Measurements from ENCODE around the gene CNOT2.
A peak's percentile ranks its signal among the peaks of the same experiment; 100 is the strongest.
"Not testable (repeated sequence)": the region's sequence is repeated elsewhere in the genome, so short reads cannot be mapped to it uniquely, and the experiment has no call there.

The CNOT2 gene

DNA sequence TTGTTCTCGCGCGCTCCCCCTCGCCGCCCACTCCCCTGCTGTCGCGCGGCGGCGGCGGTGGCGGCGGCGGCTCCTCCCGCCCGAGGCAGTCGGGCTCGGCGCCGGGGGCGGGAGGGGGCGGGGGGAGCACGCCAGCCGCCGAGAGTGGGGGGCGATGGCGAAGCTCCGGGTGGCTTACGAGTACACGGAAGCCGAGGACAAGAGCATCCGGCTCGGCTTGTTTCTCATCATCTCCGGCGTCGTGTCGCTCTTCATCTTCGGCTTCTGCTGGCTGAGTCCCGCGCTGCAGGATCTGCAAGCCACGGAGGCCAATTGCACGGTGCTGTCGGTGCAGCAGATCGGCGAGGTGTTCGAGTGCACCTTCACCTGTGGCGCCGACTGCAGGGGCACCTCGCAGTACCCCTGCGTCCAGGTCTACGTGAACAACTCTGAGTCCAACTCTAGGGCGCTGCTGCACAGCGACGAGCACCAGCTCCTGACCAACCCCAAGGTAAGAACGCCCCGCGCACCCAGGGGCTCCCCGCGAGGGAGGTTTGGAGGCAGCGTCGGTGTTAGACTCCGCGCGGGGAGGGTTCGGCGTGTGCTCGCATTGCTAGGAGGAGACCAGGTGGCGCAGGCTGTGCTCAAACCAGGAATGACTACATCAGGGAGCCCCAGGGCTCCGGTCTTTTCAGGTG is 123.5 kb downstream of the CNOT2 start:
- H3K9me3 Mint-ChIP-seq = no peaks in the 10 kb centered on the region
- peaks cover 22% of the 10 kb centered on the region for H3K4me1 Mint-ChIP-seq (ENCODE audit: low read depth)
- H3K27me3 Mint-ChIP-seq = peaks cover 31% of the 10 kb centered on the region
- H3K4me3 Mint-ChIP-seq = peak overlapping the region; percentile 71
- no peaks in the 10 kb centered on the region for H3K36me3 Mint-ChIP-seq (ENCODE audit: low read depth)
- intact Hi-C loops (cut with micrococcal nuclease) = loop anchor here (5.0 kb wide), 1 partner anchor 124 kb away; the partner anchor contains the start of gene CNOT2
- H3K27ac Mint-ChIP-seq = no peak overlapping the region

DNA sequence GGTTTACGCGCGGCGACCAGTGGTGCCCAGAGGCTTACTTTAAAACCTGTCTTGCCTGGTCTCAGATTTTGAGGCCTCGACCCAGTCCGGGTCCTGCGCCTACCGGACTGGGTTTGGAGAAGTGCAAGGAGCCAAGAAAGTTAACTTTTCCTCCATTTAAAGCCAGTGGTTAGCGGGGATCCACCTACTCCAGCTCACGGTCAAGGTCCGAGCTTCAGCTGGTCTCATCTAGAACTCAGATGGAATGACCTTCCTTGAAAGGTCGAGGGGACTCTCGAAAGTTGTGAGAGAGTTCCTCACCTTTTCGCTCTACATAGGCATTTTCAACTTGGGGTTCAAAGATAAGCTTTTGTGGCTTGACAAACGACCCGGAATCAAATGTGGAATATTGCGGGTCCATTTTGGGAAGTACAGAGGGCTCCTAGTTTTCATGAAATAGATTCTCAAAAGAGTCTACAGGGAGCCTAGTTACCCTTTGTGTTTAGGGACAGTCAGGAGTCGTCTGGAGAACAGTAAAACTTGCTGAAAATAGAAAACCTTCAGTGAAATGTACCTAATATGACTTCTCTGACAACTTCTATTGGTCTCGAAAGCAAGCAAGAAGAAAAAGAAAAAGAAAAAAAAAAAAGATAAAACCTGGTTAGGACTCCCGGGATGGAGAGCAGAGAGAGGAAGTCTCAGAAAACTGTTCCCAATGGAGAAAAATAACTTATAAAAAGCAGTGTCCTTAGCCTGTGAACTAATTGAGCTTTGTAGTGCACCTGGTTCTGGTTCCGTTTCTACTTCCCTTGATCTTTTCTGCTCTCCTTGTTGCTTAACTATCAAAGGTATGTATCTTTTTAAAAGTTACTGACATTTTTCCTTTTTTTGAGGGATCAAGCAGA is 124.3 kb downstream of the CNOT2 start:
- H3K4me1 Mint-ChIP-seq (ENCODE audit: low read depth) = peaks cover 22% of the 10 kb centered on the region
- H3K9me3 Mint-ChIP-seq = no peaks in the 10 kb centered on the region
- H3K27me3 Mint-ChIP-seq = peaks cover 27% of the 10 kb centered on the region
- H3K27ac Mint-ChIP-seq = no peak overlapping the region
- no peaks in the 10 kb centered on the region for H3K36me3 Mint-ChIP-seq (ENCODE audit: low read depth)
- intact Hi-C loops (cut with micrococcal nuclease) = loop anchor here (5.0 kb wide), 1 partner anchor 125 kb away; the partner anchor contains the start of gene CNOT2
- peak overlapping the region; percentile 71 for H3K4me3 Mint-ChIP-seq

DNA sequence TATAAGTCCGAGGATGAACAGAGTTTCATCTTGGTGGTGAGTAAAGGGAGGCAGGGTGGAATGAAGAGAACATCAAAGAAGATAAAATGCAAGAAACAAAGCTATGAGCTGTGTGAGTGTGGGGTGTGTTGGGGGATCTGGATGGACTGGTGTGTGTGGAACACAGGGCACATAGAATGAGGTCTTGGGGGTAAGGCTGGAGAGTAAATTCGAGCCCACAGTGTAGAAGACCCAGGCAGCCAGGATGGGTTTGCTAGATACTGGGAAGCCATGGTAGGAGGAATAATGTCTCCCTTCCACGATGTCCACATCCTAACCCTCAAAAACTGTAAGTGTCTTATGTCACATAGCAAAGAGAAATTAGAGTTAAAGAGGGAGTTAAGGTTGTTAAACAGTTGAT is 129.6 kb downstream of the CNOT2 start:
- H3K4me3 Mint-ChIP-seq = no peak overlapping the region
- peaks cover 1% of the 10 kb centered on the region for H3K27me3 Mint-ChIP-seq
- no peak overlapping the region for H3K27ac Mint-ChIP-seq
- no peaks in the 10 kb centered on the region for H3K9me3 Mint-ChIP-seq
- intact Hi-C loops (cut with micrococcal nuclease) = no loop called here
- no peaks in the 10 kb centered on the region for H3K36me3 Mint-ChIP-seq (ENCODE audit: low read depth)
- H3K4me1 Mint-ChIP-seq (ENCODE audit: low read depth) = no peaks in the 10 kb centered on the region

DNA sequence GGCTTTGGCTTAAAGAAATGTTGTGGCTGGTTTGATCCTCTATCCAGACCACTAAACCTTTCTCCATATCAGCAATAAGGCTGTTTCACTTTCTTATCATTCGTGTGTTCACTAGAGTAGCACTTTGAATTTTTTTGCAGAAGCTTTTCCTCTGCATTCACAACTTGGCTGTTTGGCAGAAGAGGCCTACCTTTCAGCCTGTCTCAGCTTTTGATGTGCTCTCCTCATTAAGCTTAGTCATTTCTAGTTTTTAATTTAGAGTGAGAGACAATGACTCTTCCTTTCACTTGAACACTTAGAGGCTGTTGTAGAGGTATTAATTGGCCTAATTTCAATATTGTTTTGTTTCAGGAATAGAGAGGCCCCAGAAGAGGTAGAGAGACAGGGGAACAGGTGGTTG is 136.6 kb downstream of the CNOT2 start:
- Mint-ChIP-seq H3K27me3 (no peaks in the 10 kb centered on the region), H3K4me3 (no peak overlapping the region), H3K27ac (no peak overlapping the region), H3K4me1 (ENCODE audit: low read depth) (no peaks in the 10 kb centered on the region), H3K9me3 (peaks cover 17% of the 10 kb centered on the region), H3K36me3 (ENCODE audit: low read depth) (no peaks in the 10 kb centered on the region)
- intact Hi-C loops (cut with micrococcal nuclease) = no loop called here

DNA sequence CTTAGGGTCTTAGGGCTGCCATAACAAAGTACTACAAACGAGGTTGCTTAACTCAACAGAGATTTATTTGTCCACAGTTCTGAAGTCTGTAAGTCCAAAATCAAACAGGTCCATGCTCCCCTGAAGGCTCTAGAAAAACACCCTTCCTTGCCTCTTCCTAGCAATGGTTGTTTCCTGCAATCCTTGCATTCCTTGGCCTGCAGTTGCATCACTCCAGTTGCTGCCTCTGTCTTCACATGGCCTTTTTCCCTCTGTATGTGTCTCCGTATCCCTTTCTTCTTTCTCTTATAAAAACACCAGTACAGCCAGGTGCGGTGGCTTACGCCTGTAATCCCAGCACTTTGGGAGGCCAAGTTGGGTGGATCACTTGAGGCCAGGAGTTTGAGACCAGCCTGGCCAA is 140.3 kb downstream of the CNOT2 start:
- H3K27me3 Mint-ChIP-seq = no peaks in the 10 kb centered on the region
- intact Hi-C loops (cut with micrococcal nuclease) = no loop called here
- H3K4me3 Mint-ChIP-seq = no peak overlapping the region
- H3K4me1 Mint-ChIP-seq (ENCODE audit: low read depth) = no peaks in the 10 kb centered on the region
- H3K27ac Mint-ChIP-seq = no peak overlapping the region
- no peaks in the 10 kb centered on the region for H3K36me3 Mint-ChIP-seq (ENCODE audit: low read depth)
- H3K9me3 Mint-ChIP-seq = peaks cover 17% of the 10 kb centered on the region

DNA sequence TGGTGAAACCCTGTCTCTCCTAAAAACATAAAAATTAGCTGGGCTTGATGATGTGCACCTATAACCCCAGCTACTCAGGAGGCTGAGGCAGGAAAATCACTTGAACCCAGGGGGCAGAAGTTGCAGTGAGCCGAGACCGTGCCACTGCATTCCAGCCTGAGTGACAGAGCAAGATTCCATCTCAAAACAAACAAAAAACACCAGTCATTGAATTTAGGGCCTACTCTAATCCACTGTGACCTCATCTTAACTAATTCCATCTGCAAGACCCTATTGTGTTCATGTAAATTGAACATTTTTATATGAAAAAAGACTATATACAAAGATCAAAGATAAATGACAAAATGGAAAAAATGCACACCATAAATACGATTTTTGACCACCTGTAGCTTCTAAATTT is 140.7 kb downstream of the CNOT2 start:
- H3K4me1 Mint-ChIP-seq (ENCODE audit: low read depth) = no peaks in the 10 kb centered on the region
- no peaks in the 10 kb centered on the region for H3K27me3 Mint-ChIP-seq
- H3K4me3 Mint-ChIP-seq = no peak overlapping the region
- intact Hi-C loops (cut with micrococcal nuclease) = no loop called here
- no peaks in the 10 kb centered on the region for H3K36me3 Mint-ChIP-seq (ENCODE audit: low read depth)
- peaks cover 19% of the 10 kb centered on the region for H3K9me3 Mint-ChIP-seq
- no peak overlapping the region for H3K27ac Mint-ChIP-seq

DNA sequence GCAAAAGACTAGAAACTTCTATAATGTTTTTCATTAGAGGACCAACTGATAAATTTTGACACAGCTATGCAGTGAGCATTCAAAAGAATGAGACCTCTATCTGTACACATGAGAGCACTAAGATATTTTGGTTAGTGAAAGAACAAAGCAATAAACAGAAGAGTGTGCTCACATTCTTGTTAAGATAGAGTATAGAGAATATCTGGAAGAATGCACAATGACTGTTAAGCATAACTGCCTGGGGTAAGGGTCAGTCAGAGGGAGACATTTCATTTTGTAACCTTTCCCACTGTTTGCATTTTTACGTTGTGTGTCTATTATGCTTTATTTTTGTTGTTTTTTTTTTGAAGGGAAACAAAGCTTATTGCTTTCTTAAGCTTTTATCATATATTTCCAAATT is 143.5 kb downstream of the CNOT2 start:
- Mint-ChIP-seq H3K4me1 (ENCODE audit: low read depth) (no peaks in the 10 kb centered on the region), H3K36me3 (ENCODE audit: low read depth) (no peaks in the 10 kb centered on the region), H3K27me3 (no peaks in the 10 kb centered on the region), H3K9me3 (peaks cover 15% of the 10 kb centered on the region), H3K27ac (no peak overlapping the region), H3K4me3 (no peak overlapping the region)
- intact Hi-C loops (cut with micrococcal nuclease) = no loop called here

DNA sequence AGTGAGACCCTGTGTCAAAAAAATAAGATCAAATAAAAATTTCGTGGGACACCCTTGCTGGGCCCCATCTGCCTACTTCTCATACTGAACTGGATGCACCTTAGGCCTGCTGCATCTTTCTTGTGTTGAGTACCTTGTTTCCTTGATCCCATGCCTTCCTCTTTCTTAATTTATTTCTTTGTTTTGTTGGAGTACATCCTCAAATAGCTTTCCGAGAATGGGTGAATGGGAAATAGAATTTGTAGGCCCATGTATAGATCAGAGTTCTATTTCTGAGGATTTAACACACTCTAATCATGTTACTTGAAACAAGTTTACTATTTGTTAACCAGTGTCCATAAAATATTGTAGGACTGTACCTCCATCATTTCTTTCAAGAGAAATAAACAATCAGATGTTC is 146.4 kb downstream of the CNOT2 start:
- H3K36me3 Mint-ChIP-seq (ENCODE audit: low read depth) = no peaks in the 10 kb centered on the region
- intact Hi-C loops (cut with micrococcal nuclease) = no loop called here
- H3K9me3 Mint-ChIP-seq = peaks cover 15% of the 10 kb centered on the region
- no peak overlapping the region for H3K27ac Mint-ChIP-seq
- no peaks in the 10 kb centered on the region for H3K4me1 Mint-ChIP-seq (ENCODE audit: low read depth)
- H3K27me3 Mint-ChIP-seq = no peaks in the 10 kb centered on the region
- no peak overlapping the region for H3K4me3 Mint-ChIP-seq

DNA sequence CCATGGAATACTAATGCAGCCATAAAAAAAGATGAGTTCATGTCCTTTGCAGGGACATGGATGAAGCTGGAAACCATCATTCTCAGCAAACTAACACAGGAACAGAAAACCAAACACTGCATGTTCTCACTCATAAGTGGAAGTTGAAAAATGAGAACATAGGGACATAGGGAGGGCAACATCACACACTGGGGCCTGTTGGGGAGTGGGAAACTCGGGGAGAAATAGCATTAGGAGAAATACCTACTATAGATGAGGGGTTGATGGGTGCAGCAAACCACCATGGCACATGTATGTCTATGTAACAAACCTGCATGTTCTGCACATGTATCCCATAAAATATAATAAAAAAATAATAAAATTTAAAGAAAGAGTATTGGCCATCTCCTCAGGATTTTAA is 149.4 kb downstream of the CNOT2 start:
- peaks cover 15% of the 10 kb centered on the region for H3K9me3 Mint-ChIP-seq
- intact Hi-C loops (cut with micrococcal nuclease); H3K27me3 Mint-ChIP-seq; H3K27ac Mint-ChIP-seq; H3K36me3 Mint-ChIP-seq (ENCODE audit: low read depth); H3K4me3 Mint-ChIP-seq; H3K4me1 Mint-ChIP-seq (ENCODE audit: low read depth): not testable (repeated sequence)

DNA sequence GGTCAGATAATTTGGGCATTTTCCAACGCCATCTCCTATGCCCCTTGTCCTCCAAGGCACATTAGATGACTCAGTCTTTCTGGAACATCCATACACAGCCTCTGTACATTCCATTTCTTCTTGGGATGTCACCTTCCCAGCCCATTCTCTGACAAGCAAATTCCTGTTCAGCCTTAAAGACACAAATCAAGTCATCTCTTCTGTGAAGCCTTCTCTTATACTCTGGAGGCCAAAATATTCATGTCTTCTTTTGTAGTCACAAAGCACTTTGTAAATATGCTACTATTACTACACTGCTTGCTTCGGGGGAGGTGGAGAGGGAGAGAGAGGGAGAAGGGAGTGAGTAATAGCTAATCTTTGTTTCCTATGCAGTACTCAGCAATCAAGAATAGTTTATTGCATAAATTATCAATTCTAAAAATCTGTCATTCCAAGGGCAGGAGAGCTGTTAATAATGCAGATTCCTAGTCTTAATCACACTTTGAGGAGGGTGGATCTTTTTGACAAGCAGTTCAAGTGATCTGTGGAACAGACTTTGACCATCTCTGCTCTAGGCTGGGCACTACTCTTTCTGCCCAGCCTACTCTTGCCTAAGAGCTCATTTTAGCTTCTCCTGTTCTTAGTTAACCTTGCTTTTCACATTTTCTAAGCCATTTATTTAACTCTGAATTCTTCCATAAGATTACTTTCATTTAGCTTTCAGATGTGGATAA is 150.7 kb downstream of the CNOT2 start:
- no peak overlapping the region for H3K4me3 Mint-ChIP-seq
- H3K4me1 Mint-ChIP-seq (ENCODE audit: low read depth) = no peaks in the 10 kb centered on the region
- no peaks in the 10 kb centered on the region for H3K27me3 Mint-ChIP-seq
- peaks cover 12% of the 10 kb centered on the region for H3K9me3 Mint-ChIP-seq
- H3K36me3 Mint-ChIP-seq (ENCODE audit: low read depth) = no peaks in the 10 kb centered on the region
- intact Hi-C loops (cut with micrococcal nuclease) = no loop called here
- H3K27ac Mint-ChIP-seq = no peak overlapping the region

DNA sequence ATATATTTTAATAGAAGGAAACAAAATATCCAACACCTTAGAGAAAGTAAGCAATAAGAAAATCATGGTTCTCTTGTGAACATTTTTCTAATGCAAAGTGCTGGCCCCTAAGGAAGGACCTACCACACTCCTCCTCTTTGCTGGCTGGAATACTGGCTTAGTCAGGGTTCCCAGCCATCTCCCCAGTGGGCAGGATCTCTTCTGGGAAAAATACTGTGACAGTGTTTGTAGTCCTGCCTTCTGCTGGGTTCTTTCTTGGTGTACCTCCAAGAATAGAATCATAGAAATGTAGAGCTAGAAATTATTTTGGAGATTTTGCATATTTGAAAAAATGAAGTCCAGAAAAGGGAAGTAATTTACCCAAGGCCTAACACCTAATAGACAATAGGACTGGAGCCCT is 154.8 kb downstream of the CNOT2 start:
- Mint-ChIP-seq H3K36me3 (ENCODE audit: low read depth) (no peaks in the 10 kb centered on the region), H3K9me3 (no peaks in the 10 kb centered on the region), H3K4me1 (ENCODE audit: low read depth) (no peaks in the 10 kb centered on the region), H3K4me3 (no peak overlapping the region), H3K27me3 (no peaks in the 10 kb centered on the region), H3K27ac (no peak overlapping the region)
- intact Hi-C loops (cut with micrococcal nuclease) = no loop called here

DNA sequence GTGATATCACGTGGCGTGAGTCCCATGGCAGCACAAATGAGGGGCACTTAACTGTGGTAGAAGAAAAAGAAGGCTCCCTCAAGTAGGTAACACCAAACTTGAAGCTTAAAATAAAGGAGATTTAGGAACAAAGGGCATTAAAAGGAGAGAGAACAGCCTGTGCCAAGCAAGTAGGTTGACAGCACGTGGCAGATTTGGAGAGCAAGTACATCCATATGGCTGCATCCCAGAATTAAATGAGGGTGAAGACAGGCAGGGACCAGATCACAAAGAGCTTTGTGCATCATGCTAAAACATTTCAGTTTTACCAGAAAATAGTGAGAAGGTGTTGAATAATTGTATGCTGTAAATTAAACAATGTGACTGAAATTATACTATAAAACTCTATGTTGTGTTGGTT is 155.6 kb downstream of the CNOT2 start:
- H3K4me1 Mint-ChIP-seq (ENCODE audit: low read depth) = no peaks in the 10 kb centered on the region
- intact Hi-C loops (cut with micrococcal nuclease) = no loop called here
- H3K4me3 Mint-ChIP-seq = no peak overlapping the region
- no peak overlapping the region for H3K27ac Mint-ChIP-seq
- H3K27me3 Mint-ChIP-seq = no peaks in the 10 kb centered on the region
- H3K9me3 Mint-ChIP-seq = no peaks in the 10 kb centered on the region
- H3K36me3 Mint-ChIP-seq (ENCODE audit: low read depth) = no peaks in the 10 kb centered on the region

DNA sequence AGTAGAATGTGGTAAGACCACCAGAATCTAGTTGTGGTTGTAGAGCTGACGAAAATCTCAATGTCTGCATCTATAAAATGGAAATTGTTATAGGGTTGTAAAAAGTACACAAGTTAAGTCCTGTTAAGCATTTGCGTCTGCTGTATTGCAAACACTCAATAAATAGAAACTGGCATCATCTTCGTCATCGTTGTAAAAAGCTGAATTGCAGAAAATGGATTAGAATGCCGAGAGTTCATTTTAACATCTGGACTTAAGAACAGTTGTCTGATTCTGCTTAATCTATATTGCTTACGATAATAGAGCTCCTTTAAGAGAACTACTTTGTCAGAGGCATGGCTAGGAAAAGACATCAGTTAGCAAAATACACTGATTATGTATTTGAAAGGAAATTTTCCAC is 156.1 kb downstream of the CNOT2 start:
- Mint-ChIP-seq H3K9me3 (no peaks in the 10 kb centered on the region), H3K4me3 (no peak overlapping the region), H3K36me3 (ENCODE audit: low read depth) (no peaks in the 10 kb centered on the region), H3K4me1 (ENCODE audit: low read depth) (no peaks in the 10 kb centered on the region), H3K27ac (no peak overlapping the region), H3K27me3 (no peaks in the 10 kb centered on the region)
- intact Hi-C loops (cut with micrococcal nuclease) = no loop called here

DNA sequence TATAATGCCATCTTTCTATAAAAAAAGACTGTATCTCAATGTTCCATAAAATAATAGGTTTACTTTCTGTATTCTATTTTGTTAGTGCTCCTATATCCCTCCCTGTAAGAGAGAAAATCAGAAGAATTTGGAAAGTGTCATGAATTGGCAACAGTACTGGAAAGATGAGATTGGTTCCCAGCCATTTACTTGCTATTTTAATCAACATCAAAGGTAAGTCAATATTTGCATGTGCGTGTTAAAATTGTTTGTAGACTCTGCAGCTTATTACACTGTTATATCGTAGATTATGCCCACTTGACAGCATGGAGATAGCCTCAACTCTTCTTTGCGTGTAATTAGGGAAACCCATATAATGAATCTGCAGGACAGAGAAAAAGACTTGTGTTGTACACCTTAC is 156.9 kb downstream of the CNOT2 start:
- Mint-ChIP-seq H3K27me3 (no peaks in the 10 kb centered on the region), H3K9me3 (no peaks in the 10 kb centered on the region), H3K36me3 (ENCODE audit: low read depth) (no peaks in the 10 kb centered on the region), H3K27ac (no peak overlapping the region), H3K4me3 (no peak overlapping the region), H3K4me1 (ENCODE audit: low read depth) (no peaks in the 10 kb centered on the region)
- intact Hi-C loops (cut with micrococcal nuclease) = no loop called here

Measured in dendritic cell treated with granulocyte-macrophage colony-stimulating factor and Interleukin-4, amounts not matched to agents 40 ng/mL and 50 ng/mL, for 4 days (primary cell).